Astrocyte (in vitro differentiated cells and primary cell): ENCODE results near the gene MXRA8. TPM values are rescaled to one million over a fixed set of nuclear protein-coding genes. Genes with fewer than 3 reads are reported as not detected.

ENCODE experiments used
- DNase-seq: peaks from one replicate; pipeline ENCODE4 v3.0.0-alpha.2; 2010; ENCODE audit warnings: low read depth
- FAIRE-seq: peaks from 2 replicates; lab custom pipeline; 2011; peaks lifted over from hg19 to GRCh38; lab: Jason Lieb, UNC
- H2AFZ ChIP-seq: 2 replicates; pipeline ENCODE4 v1.6.0; 2012; ENCODE audit warnings: low read depth, low read length, inconsistent platforms
- H3K27ac ChIP-seq: 2 replicates; pipeline ENCODE4 v1.5.1; 2011; ENCODE audit warnings: low read depth, low read length, inconsistent platforms
- H3K27me3 ChIP-seq: 2 replicates; pipeline ENCODE4 v1.6.0; 2011; ENCODE audit warnings: low read length, inconsistent platforms; ENCODE audit not compliant: insufficient read depth
- H3K36me3 ChIP-seq: 2 replicates; pipeline ENCODE4 v1.5.1; 2011; ENCODE audit warnings: low read length, inconsistent platforms; ENCODE audit not compliant: insufficient read depth
- H3K4me1 ChIP-seq: 2 replicates; pipeline ENCODE4 v1.5.1; 2011; ENCODE audit warnings: low read length, inconsistent platforms; ENCODE audit not compliant: insufficient read depth
- H3K4me2 ChIP-seq: 2 replicates; pipeline ENCODE4 v1.6.0; 2012; ENCODE audit warnings: low read length, inconsistent platforms
- H3K4me3 ChIP-seq: 2 replicates; pipeline ENCODE4 v1.5.1; 2011; ENCODE audit warnings: low read depth, mild to moderate bottlenecking, low read length, inconsistent platforms; ENCODE audit not compliant: insufficient read depth
- H3K79me2 ChIP-seq: 2 replicates; pipeline ENCODE4 v1.6.0; 2012; ENCODE audit warnings: mild to moderate bottlenecking, low read length, inconsistent platforms; ENCODE audit not compliant: insufficient read depth
- H3K9ac ChIP-seq: 2 replicates; pipeline ENCODE4 v1.6.0; 2012; ENCODE audit warnings: mild to moderate bottlenecking, low read length, inconsistent platforms
- H3K9me3 ChIP-seq: 2 replicates; pipeline ENCODE4 v1.5.1; 2012; ENCODE audit warnings: low read depth, mild to moderate bottlenecking, low read length, inconsistent platforms; ENCODE audit not compliant: insufficient read depth
- H4K20me1 ChIP-seq: 2 replicates; pipeline ENCODE4 v1.6.0; 2012; ENCODE audit warnings: low read length, inconsistent platforms; ENCODE audit not compliant: insufficient read depth
- H3K27ac Mint-ChIP-seq: one replicate; pipeline ENCODE4 v1.8.0; 2021; ENCODE audit warnings: mild to moderate bottlenecking, mixed read lengths; ENCODE audit not compliant: unreplicated experiment
- H3K27me3 Mint-ChIP-seq: one replicate; pipeline ENCODE4 v1.8.0; 2021; ENCODE audit warnings: low read depth, mixed read lengths; ENCODE audit not compliant: unreplicated experiment
- H3K36me3 Mint-ChIP-seq: one replicate; pipeline ENCODE4 v1.8.0; 2021; ENCODE audit warnings: low read depth, mixed read lengths; ENCODE audit not compliant: unreplicated experiment
- H3K4me1 Mint-ChIP-seq: one replicate; pipeline ENCODE4 v1.8.0; 2021; ENCODE audit warnings: low read depth, mixed read lengths; ENCODE audit not compliant: unreplicated experiment
- H3K4me3 Mint-ChIP-seq: one replicate; pipeline ENCODE4 v1.8.0; 2021; ENCODE audit warnings: mild to moderate bottlenecking, moderate library complexity, mixed read lengths; ENCODE audit not compliant: unreplicated experiment
- H3K9me3 Mint-ChIP-seq: one replicate; pipeline ENCODE4 v1.8.0; 2021; ENCODE audit warnings: mild to moderate bottlenecking, mixed read lengths; ENCODE audit not compliant: unreplicated experiment
- EZH2 ChIP-seq: IDR thresholded peaks from 2 replicates; pipeline ENCODE4 v1.6.1; 2012; ENCODE audit warnings: mild to moderate bottlenecking, low read length, inconsistent platforms; ENCODE audit not compliant: insufficient read depth
- total RNA-seq: library from RNA; stranded (reverse); gene quantifications from 2 replicates; pipeline ENCODE4 v1.2.1, GENCODE V29; 2021
- TF ChIP-seq, protein P1 (sequence below): IDR thresholded peaks from 2 replicates; pipeline ENCODE4 v1.5.1; 2011; ENCODE audit warnings: low read depth, mild to moderate bottlenecking, inconsistent platforms, low read length, moderate library complexity; ENCODE audit not compliant: insufficient read depth

MXRA8 gene
- total RNA-seq, 1 donor from 2014 or later, result 112 TPM

DNA sequence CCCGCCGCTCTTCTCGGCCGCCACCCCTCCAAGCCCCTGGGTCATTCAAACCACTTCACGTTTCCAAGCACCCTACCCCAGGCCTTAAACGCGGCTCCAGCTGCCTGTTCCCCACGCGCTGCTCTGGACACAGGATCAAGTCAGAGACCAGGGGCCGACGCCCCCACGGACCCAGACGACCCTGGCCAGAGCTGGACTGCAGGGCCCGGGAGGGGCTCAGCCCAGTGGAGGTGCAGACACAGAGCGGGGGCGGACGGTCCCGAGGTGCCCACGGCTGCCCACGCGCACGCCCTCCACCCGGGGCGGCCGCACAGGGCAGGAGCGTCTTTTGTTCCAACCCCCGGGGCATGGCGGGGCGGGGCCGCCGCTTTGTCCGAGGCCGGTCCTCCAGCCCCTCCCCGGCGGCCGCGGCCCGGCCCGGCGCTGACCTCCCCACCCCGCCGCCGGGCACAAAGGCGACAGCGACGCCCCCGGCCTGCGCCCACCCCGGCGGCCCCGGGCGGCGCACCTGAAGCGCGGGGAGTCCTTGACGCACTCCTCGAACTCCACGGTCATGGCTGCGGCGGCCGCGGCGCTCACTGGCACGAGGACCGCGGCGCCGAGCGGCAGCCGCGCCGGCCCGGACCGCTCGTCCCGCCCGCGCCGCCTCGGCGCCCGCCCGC is 51.0 kb downstream of the MXRA8 start:
- TF ChIP-seq, protein P1, sequence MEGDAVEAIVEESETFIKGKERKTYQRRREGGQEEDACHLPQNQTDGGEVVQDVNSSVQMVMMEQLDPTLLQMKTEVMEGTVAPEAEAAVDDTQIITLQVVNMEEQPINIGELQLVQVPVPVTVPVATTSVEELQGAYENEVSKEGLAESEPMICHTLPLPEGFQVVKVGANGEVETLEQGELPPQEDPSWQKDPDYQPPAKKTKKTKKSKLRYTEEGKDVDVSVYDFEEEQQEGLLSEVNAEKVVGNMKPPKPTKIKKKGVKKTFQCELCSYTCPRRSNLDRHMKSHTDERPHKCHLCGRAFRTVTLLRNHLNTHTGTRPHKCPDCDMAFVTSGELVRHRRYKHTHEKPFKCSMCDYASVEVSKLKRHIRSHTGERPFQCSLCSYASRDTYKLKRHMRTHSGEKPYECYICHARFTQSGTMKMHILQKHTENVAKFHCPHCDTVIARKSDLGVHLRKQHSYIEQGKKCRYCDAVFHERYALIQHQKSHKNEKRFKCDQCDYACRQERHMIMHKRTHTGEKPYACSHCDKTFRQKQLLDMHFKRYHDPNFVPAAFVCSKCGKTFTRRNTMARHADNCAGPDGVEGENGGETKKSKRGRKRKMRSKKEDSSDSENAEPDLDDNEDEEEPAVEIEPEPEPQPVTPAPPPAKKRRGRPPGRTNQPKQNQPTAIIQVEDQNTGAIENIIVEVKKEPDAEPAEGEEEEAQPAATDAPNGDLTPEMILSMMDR, result no peak
- no peak for TF ChIP-seq EZH2
- Mint-ChIP-seq H3K27me3 (no peaks in the 10 kb centered on the region), H3K27ac (peak overlapping the region; percentile 91), H3K4me1 (peaks cover 8% of the 10 kb centered on the region), H3K36me3 (peaks cover 4% of the 10 kb centered on the region), H3K9me3 (no peaks in the 10 kb centered on the region), H3K4me3 (peak overlapping the region; percentile 92)
- Histone ChIP-seq H3K27me3 (no peaks in the 10 kb centered on the region), H3K27ac (peak overlapping the region; percentile 37), H3K36me3 (no peaks in the 10 kb centered on the region), H3K9ac (peak overlapping the region; percentile 79), H3K4me1 (peaks cover 41% of the 10 kb centered on the region), H2AFZ (peak overlapping the region; percentile 56), H4K20me1 (peaks cover 70% of the 10 kb centered on the region), H3K79me2 (peaks cover 61% of the 10 kb centered on the region), H3K4me3 (peak overlapping the region; percentile 78), H3K4me2 (peak overlapping the region; percentile 88), H3K9me3 (no peaks in the 10 kb centered on the region)
- DNase-seq (no peak), FAIRE-seq (no peak)

GRCh38 chr1:1306661-1307260 is 51.6 kb downstream of the MXRA8 start:
- Mint-ChIP-seq H3K9me3 (no peaks in the 10 kb centered on the region), H3K36me3 (peaks cover 4% of the 10 kb centered on the region), H3K4me1 (peaks cover 8% of the 10 kb centered on the region), H3K27me3 (no peaks in the 10 kb centered on the region), H3K27ac (peak overlapping the region; percentile 91), H3K4me3 (peak overlapping the region; percentile 92)
- no peak overlapping the region for H2AFZ ChIP-seq
- peaks cover 41% of the 10 kb centered on the region for H3K4me1 ChIP-seq
- peak overlapping the region; percentile 88 for H3K4me2 ChIP-seq
- peak overlapping the region; percentile 79 for H3K9ac ChIP-seq
- TF ChIP-seq EZH2, result no peak
- TF ChIP-seq, protein P1, result no peak
- peaks cover 63% of the 10 kb centered on the region for H3K79me2 ChIP-seq
- DNase-seq (no peak), FAIRE-seq (no peak)
- no peaks in the 10 kb centered on the region for H3K9me3 ChIP-seq
- no peaks in the 10 kb centered on the region for H3K27me3 ChIP-seq
- peak overlapping the region; percentile 78 for H3K4me3 ChIP-seq
- H3K27ac ChIP-seq, result peak overlapping the region; percentile 37
- no peaks in the 10 kb centered on the region for H3K36me3 ChIP-seq
- H4K20me1 ChIP-seq, result peaks cover 71% of the 10 kb centered on the region
